G401.6 (cell line): Measurements from ENCODE around the gene CNTNAP2.

Source experiments
- FAIRE-seq: peaks from 2 replicates; lab custom pipeline; 2012; peaks lifted over from hg19 to GRCh38; lab: Jason Lieb, UNC

The CNTNAP2 gene

GRCh38 chr7:147145194-147145593 lies 1028.6 kb downstream of the CNTNAP2 start:
- FAIRE-seq = no peak

GRCh38 chr7:147146169-147146568 lies 1029.6 kb downstream of the CNTNAP2 start:
- FAIRE-seq = no peak

- FAIRE-seq = no peak
Observed at GRCh38 chr7:147151661-147152060, 1035.1 kb downstream of the CNTNAP2 start.

- no peak for FAIRE-seq
Observed at GRCh38 chr7:147153571-147153970, 1037.0 kb downstream of the CNTNAP2 start.

GRCh38 chr7:147161405-147161804 lies 1044.8 kb downstream of the CNTNAP2 start:
- no peak for FAIRE-seq

GRCh38 chr7:147170341-147171012 lies 1053.9 kb downstream of the CNTNAP2 start:
- FAIRE-seq = no peak

- no peak for FAIRE-seq
Observed at GRCh38 chr7:147171013-147171391, 1054.4 kb downstream of the CNTNAP2 start.

GRCh38 chr7:147173883-147174282 lies 1057.3 kb downstream of the CNTNAP2 start:
- no peak for FAIRE-seq

GRCh38 chr7:147182874-147183273 lies 1066.3 kb downstream of the CNTNAP2 start:
- FAIRE-seq = no peak

GRCh38 chr7:147183276-147183675 lies 1066.7 kb downstream of the CNTNAP2 start:
- FAIRE-seq = no peak

GRCh38 chr7:147188467-147188866 lies 1071.9 kb downstream of the CNTNAP2 start:
- FAIRE-seq = no peak

GRCh38 chr7:147193476-147193875 lies 1076.9 kb downstream of the CNTNAP2 start:
- no peak for FAIRE-seq

- FAIRE-seq = no peak
Observed at GRCh38 chr7:147196481-147196880, 1079.9 kb downstream of the CNTNAP2 start.

- FAIRE-seq = no peak
Observed at GRCh38 chr7:147197006-147197405, 1080.4 kb downstream of the CNTNAP2 start.

- FAIRE-seq = no peak
Observed at GRCh38 chr7:147199868-147200267, 1083.3 kb downstream of the CNTNAP2 start.

- FAIRE-seq = no peak
Observed at GRCh38 chr7:147207988-147208387, 1091.4 kb downstream of the CNTNAP2 start.

- FAIRE-seq = no peak
Observed at GRCh38 chr7:147231275-147231674, 1114.7 kb downstream of the CNTNAP2 start.

GRCh38 chr7:147235645-147236382 lies 1119.2 kb downstream of the CNTNAP2 start:
- FAIRE-seq = no peak

- no peak for FAIRE-seq
Observed at GRCh38 chr7:147240468-147240867, 1123.9 kb downstream of the CNTNAP2 start.

- no peak for FAIRE-seq
Observed at GRCh38 chr7:147245274-147245673, 1128.7 kb downstream of the CNTNAP2 start.

- no peak for FAIRE-seq
Observed at GRCh38 chr7:147249956-147250355, 1133.4 kb downstream of the CNTNAP2 start.

GRCh38 chr7:147251751-147252325 lies 1135.2 kb downstream of the CNTNAP2 start:
- FAIRE-seq = no peak

- FAIRE-seq = no peak
Observed at GRCh38 chr7:147261693-147262092, 1145.1 kb downstream of the CNTNAP2 start.

GRCh38 chr7:147265528-147265927 lies 1148.9 kb downstream of the CNTNAP2 start:
- FAIRE-seq = no peak
